ENCODE results near the gene EIF2D. TPM values are rescaled to one million over a fixed set of nuclear protein-coding genes. Genes with fewer than 3 reads are reported as not detected.
A peak's percentile ranks its signal among the peaks of the same experiment; 100 is the strongest.

The EIF2D gene
- total and polyA plus RNA-seq, 9 of the 15 experiments (the other 6 are each of a cell fraction or from before 2014, with no cell fraction given), result 81.1 to 138 (median 93.9) TPM

DNA sequence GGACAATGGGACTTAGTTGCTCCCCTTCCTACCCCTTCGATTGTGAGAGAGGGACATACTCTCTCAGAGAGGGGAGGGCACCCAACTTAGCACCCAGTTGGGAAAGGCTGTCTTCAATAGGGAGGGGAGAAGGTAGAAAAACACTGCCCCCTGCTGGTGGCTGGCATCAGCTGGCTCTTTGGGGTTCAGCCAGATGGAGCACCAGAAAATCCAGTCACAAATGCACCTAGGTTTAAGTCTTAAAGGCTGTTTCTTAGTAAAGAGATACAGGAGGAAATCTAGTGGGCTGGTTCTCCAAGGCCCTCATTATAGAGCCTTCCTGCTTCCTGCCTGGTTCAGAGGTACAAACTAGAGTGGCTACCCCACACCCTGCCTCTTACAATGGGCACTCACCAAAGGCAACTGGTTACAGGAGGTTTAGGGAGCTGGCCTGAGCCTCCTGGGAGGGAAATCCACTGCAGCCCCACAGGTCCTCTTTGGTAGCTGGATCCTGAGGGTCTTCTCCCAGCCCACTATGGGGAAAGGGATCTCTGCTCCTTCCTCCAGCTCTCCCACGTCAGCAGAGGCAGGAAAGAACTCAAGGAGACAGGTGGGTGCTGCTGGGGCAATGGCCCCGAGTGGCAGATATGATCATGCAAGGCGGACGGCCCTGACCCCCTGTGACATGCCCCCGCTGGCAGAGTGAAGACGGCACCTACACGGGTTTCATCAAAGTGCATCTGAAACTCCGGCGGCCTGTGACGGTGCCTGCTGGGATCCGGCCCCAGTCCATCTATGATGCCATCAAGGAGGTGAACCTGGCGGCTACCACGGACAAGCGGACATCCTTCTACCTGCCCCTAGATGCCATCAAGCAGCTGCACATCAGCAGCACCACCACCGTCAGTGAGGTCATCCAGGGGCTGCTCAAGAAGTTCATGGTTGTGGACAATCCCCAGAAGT lies 28.3 kb downstream of the EIF2D start (continued):
- TF ChIP-seq, protein P1, sequence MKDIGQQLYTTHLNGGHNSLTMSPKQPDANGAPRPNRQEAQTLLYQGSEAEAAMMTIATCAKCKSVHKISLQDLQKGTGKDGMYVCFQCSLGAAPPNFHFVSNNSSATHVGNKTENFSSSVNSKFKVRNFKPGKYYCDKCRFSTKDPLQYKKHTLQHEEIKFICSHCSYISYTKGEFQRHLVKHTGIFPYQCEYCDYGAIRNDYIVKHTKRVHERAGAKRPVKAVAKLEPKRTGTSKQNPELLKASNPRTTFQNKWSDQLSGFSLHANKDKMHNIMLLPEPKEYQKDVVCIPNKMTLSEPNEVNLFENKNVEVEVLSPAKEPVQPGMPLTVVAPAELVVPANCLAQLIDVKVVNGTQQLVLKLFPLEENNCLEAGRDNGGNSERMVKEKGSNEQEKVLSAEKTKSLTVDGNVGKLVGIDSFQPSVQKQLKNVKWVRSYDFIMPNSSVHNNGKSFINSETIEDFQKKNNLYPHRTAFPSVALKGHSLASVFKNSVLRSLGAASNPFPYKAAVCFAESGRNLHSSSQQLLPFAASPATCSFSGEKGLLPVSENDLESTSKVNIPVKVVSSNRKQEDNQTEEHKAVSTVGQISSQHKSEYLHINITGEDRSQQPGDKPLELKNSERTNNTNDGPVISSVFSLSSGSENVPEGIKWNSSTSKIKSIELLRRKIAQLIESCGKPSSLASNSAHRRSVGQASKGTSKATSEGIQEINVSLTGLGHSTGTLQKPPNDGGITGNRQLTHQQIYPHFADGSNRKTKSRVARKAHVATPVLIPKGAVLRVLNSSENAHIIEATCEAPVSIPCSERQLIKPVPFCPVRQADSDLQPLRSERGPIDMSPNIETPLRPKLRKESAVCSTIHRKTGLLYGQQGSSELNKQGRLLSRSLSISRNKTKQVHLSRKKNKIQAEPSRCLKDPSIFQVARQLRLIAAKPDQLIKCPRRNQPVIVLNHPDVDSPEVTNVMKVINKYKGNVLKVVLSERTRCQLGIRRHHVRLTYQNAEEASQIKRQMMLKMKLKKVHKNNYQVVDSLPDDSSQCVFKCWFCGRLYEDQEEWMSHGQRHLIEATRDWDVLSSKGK (CRISPR knock-in tag; IDR thresholded peaks at IDR 0.05), result no peak
- TF ChIP-seq BDP1 (IDR thresholded peaks at IDR 0.05; ENCODE audit: insufficient read depth, insufficient read length) (no peak), CBFA2T3 (IDR thresholded peaks at IDR 0.05) (no peak), SRSF1 (IDR thresholded peaks at IDR 0.05; ENCODE audit: low read depth, low read length) (no peak), STAG1 (CRISPR knock-in tag; IDR thresholded peaks at IDR 0.05; ENCODE audit: borderline replicate concordance) (peak; percentile 83; the same call in 1 of the 2 replicates), CBX3 (IDR thresholded peaks at IDR 0.05; ENCODE audit: borderline replicate concordance in 1 of 2, low read length in 2 of 2) (peak in 1 of 2 experiments; percentile 44; a peak in 1 of 3 replicates), FUS (optimal IDR thresholded peaks at IDR 0.05; ENCODE audit: low read depth, low read length) (no peak), RCOR1 (IDR thresholded peaks at IDR 0.05; ENCODE audit: borderline replicate concordance in 1 of 2, low read depth in 2 of 2, low read length in 2 of 2) (no peak), SRF (CRISPR knock-in tag; IDR thresholded peaks at IDR 0.05) (no peak), RBM14 (IDR thresholded peaks at IDR 0.05; ENCODE audit: borderline replicate concordance, insufficient read depth, low read depth, low read length) (no peak), CSDE1 (IDR thresholded peaks at IDR 0.05) (no peak), MYBL2 (IDR thresholded peaks at IDR 0.05; ENCODE audit: low read depth) (no peak), MYBL2 (CRISPR knock-in tag; IDR thresholded peaks at IDR 0.05; ENCODE audit: borderline replicate concordance) (no peak), TBL1XR1 (IDR thresholded peaks at IDR 0.05; ENCODE audit: low read length in 2 of 2) (0 out of 4 replicates have a peak, but pooled peaks of 1 of the 2 experiments have one; percentile 29), TEAD2 (tag; IDR thresholded peaks at IDR 0.05) (no peak), FOXK2 (conservative IDR thresholded peaks at IDR 0.05 in 1 of 2, IDR thresholded peaks at IDR 0.05 in 1 of 2; ENCODE audit: low read depth in 2 of 2) (no peak), ZNF197 (CRISPR knock-in tag; IDR thresholded peaks at IDR 0.05; ENCODE audit: low read depth) (no peak), KHSRP (IDR thresholded peaks at IDR 0.05) (no peak), GTF2E2 (tag; IDR thresholded peaks at IDR 0.05) (no peak), FOS (IDR thresholded peaks at IDR 0.05; ENCODE audit: extremely low read depth, insufficient read length) (no peak)
- TF ChIP-seq, protein P2, sequence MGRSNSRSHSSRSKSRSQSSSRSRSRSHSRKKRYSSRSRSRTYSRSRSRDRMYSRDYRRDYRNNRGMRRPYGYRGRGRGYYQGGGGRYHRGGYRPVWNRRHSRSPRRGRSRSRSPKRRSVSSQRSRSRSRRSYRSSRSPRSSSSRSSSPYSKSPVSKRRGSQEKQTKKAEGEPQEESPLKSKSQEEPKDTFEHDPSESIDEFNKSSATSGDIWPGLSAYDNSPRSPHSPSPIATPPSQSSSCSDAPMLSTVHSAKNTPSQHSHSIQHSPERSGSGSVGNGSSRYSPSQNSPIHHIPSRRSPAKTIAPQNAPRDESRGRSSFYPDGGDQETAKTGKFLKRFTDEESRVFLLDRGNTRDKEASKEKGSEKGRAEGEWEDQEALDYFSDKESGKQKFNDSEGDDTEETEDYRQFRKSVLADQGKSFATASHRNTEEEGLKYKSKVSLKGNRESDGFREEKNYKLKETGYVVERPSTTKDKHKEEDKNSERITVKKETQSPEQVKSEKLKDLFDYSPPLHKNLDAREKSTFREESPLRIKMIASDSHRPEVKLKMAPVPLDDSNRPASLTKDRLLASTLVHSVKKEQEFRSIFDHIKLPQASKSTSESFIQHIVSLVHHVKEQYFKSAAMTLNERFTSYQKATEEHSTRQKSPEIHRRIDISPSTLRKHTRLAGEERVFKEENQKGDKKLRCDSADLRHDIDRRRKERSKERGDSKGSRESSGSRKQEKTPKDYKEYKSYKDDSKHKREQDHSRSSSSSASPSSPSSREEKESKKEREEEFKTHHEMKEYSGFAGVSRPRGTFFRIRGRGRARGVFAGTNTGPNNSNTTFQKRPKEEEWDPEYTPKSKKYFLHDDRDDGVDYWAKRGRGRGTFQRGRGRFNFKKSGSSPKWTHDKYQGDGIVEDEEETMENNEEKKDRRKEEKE (IDR thresholded peaks at IDR 0.05; ENCODE audit: borderline replicate concordance in 1 of 2, control insufficient read depth in 1 of 2, low read depth in 2 of 2, low read length in 1 of 2), result no peak
